GM19397 (cell line): ENCODE results near the gene MRPL42.
"Not testable (repeated sequence)": the region's sequence is repeated elsewhere in the genome, so short reads cannot be mapped to it uniquely, and the experiment has no call there.

Experiments
- ATAC-seq: cut with Tn5 transposase; IDR thresholded peaks from one replicate; pipeline ENCODE4 v1.9.1; 2021; ENCODE audit warnings: mild to moderate bottlenecking, moderate library complexity; ENCODE audit not compliant: unreplicated experiment

Gene MRPL42

GRCh38 chr12:93467351-93468007, at the start of gene MRPL42:
Gene MRPL42, plus strand, starts transcription at chr12:93467514. Its CDS starts 1,772 bp downstream, at chr12:93469286.
- ATAC-seq = peak; percentile 90

DNA sequence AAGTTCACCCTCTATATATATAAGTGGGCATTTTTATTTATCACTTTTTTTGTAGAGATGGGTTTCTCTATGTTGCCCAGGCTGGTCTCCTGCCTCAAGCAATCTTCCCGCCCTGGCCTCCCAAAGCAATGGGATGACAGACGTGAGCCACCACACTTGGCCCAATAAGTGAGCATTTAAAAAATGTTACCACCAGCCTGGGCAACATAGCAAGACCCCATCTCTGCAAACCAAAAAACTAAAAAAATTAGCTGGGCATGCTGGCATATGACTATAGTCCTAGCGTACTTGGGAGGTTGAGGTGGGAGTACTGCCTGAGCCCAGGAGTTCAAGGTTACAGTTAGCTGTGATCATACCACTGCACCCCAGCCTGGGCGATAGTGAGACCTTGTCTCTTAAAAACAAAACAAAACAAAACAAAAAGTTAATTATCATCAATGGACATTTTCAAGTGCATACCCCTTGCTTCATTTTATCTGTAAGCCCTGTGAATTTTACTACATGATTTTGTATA, 49.3 kb upstream of the MRPL42 start:
- ATAC-seq = no peak

- ATAC-seq = no peak
Measured at GRCh38 chr12:93419388-93420034, 47.8 kb upstream of the MRPL42 start.

GRCh38 chr12:93422050-93422449, 45.3 kb upstream of the MRPL42 start:
- ATAC-seq = no peak

DNA sequence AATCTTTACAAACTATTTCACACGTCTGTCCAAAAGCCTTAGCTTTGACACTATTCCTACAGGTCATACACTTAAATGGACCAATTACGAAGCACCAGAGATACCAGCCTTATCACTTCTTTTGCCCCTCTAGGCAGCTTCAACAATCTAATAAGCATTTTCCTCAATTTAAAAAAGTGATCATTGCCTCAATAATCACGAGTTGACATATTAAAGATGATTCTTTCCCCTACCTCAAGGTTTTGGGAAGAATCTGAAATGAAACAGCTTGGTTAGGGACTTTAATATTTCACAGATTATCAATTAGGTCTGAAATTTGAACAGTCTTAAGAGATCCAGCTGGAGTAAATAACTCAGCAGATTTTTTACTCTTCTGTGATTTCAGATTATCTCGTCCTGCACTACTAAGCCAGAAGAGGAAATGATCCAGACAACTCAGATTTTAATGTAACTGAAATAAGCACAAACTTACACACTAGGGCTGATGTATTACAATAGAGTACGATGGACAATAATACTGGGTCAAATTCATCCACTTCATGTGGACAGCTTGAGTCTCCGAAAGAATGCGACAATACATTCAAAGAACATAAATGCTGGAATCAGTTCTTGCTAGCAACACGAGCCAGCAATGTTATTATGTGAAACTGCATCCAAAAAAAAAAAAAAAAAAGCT, 41.4 kb upstream of the MRPL42 start:
- ATAC-seq = no peak

GRCh38 chr12:93426412-93426805, 40.9 kb upstream of the MRPL42 start:
- ATAC-seq = no peak

- ATAC-seq = no peak
Measured at GRCh38 chr12:93427779-93428564, 39.3 kb upstream of the MRPL42 start.

DNA sequence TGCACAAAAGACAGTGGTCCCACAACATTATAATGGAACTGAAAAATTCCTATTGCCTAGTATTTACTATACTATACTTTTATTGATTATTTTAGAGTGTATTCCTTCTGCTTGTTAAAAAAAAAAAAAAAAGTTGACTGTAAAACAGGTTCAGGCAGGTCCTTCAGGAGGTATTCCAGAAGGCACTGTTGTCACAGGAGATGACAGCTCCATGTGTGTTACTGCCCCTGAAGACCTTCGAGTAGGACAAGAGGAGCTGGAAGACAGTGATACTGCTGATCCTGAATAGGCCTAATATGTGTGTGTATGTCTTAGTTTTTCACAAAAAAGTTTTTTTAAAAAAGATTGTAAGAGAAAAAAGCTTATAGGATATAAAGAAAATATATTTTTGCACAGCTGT, 37.9 kb upstream of the MRPL42 start:
- ATAC-seq = no peak

GRCh38 chr12:93429852-93430251, 37.5 kb upstream of the MRPL42 start:
- ATAC-seq = no peak

DNA sequence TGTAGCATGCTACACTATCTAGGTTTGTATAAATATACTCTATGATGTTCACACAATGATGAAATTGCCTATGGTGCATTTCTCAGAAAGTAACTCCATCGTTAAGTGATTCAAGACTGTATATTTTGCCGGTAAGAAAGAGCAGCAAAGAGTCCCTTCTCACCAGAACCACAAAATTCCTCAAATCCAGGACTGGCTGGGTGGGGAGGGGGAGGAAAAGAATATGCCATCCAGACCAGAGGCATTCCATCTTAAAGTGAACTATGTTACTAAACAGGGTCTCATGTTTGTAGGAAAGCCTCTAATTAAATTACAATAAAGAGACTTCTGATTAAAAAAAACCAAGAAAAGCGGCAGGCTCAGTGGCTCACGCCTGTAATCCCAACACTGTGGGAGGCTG, 37.0 kb upstream of the MRPL42 start:
- ATAC-seq = no peak

GRCh38 chr12:93432031-93432430, 35.3 kb upstream of the MRPL42 start:
- not testable (repeated sequence) for ATAC-seq

DNA sequence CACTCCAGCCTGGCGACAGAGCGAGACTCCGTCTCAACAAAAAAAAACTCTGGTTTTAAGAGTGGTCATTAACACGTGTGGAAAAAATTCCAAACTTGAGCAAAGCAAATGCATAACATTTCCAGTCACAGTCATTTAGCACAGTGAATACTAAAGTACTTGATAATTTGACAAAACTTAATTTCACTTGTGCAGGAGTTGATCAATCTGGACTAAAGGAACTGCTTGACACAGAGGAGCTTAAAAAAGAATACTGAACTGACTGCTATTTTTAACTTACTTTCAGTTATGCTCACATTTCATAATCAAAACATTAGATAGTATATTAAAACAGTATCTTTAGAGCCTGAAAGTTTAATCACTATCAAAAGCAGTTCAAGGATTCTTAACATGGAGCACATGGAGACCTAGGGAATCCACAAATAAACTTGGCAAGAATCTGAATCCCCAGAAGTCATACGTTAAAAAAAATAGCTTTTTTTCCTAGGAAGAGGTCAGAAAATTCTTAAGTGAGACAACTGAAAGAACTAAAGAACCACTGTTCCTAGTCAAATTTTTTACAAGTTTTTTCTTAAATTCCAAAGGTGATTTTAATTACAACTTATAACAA, 33.0 kb upstream of the MRPL42 start:
- ATAC-seq = no peak

- no peak for ATAC-seq
Measured at GRCh38 chr12:93438266-93439050, 28.9 kb upstream of the MRPL42 start.

- no peak for ATAC-seq
Measured at GRCh38 chr12:93440043-93440835, 27.1 kb upstream of the MRPL42 start.

DNA sequence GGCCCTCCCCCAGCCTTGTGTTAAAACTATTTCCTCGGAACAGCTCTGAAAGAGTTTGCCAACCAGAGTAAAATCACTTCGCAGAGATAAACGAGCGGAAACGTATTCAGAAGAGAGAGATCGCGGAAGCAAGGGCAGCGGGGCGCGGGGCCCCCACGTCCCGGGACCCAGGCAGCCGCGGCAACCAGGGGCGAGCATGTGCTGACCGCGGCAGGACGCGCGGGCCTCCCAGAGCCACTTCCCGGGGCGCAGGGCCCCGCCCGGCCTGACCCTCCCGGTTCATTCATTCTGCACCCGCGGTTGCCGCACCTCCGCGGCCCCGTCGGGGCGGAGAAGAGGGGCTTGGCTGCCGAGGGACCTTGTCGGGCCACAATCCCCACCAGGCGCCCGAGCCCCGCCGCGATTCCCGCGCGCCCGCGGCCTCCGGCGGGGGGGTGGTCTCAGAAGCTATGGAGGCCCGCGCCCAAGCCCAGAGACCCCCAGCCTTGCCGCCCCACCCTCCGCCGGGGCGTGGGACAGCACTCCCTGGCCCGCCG, 26.2 kb upstream of the MRPL42 start:
- ATAC-seq = peak; percentile 13

- peak; percentile 86 for ATAC-seq
Measured at GRCh38 chr12:93441617-93442410, 25.5 kb upstream of the MRPL42 start, which contains the start of gene UBE2N. Gene UBE2N, minus strand, starts transcription at chr12:93441947. Its CDS starts 63 bp downstream, at chr12:93441884.

DNA sequence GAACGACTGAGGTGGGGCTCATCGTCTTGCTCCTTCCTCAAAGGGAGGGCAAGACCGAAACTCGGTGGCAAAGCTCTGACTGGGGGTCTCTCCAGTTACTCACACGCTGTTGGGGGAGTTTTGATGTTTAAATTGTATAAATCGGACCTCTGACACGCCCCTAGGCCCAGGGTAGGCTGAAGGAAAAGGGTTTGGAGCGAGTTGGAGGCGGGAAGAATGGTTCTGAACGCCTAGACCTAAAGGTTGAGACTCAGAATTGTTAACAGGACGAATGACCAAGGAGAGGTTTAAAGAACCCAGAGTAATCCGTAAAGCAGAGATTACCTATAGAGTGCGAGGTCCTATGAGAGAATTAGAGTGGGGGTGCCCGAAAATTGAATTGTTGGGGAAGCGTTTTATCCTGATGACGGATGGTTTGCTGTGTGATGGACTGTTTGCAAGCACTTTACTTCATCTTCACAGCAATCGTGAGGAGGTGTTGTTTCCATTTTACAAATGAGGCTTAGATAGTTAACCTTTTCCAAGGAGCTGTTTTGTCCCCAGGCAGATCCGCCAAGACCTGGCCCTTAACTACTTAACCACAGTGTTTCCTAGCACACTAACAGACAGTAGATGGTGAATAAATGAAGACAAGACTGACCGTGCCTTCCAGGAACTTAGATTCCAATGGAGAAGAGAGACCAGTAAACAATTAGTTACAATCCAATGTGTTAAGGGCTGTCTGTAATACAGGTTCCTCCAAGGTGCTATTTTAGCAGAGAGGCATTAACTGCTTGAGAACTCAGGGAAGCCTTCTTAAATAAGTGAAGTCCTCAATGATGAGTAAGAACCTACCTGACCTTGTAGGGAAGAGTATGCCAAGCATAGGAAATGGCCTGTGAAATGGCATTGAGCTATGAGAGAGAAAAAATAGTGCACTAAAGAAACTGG, 24.6 kb upstream of the MRPL42 start:
- no peak for ATAC-seq
